Stimulated activated CD4-positive, alpha-beta T cell treated with anti-CD3 and anti-CD28 coated beads, Interleukin-12 subunit alpha, Interleukin-12 subunit beta, amount 100 ng/mL, for 4 hours (primary cell): ENCODE data around the gene FAM229B.

ENCODE experiments used
- DNase-seq: peaks from one replicate; pipeline ENCODE4 v3.0.0-alpha.2; 2020

FAM229B gene

DNA sequence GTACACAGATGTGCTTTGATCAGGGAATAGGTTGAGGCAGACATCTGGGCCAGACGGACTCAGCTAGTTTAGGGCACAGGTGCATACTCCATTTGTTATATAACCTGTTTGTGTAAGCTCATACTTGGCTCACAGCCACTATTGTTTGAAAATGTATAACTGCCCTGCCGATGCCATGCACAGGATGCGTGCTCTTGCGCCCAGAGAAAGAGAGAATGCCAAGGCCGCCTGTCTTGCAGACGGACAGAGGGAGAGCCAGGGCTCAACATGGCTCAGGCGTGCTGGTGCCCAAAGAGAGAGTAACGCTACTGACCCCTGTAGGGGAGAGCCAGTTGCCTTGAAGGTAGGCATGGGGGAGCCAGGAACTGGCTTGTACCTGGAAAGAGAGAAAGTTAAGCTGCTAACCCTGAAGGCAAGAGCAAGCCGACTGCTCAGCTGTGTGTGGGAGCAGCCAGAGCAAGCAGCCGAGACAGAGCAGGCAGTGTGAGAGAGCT is 57.7 kb downstream of the FAM229B start:
- DNase-seq = no peak

DNA sequence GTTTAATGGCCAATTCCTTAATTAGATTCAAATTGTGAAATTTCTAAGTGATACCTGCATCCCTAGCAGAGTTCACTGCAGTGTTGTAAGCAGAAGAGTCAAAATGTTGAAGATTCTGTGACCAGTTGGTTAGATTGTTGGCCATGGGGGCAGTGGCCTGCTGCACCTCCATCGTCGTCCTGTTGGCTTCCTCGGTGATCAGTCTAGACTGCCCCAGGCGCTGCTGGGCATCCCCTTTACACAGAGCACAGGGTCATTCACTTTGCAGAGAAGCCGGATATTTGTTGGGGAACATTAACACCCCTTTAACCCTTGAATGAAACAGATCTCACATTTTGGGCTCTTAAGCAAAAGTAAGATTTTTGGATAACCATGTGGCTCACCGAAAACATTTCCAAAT is 60.7 kb downstream of the FAM229B start:
- DNase-seq = no peak

- DNase-seq = no peak
Observed at GRCh38 chr6:112149236-112149635, 61.8 kb downstream of the FAM229B start.

GRCh38 chr6:112149719-112150263 is 62.4 kb downstream of the FAM229B start:
- DNase-seq = no peak

DNA sequence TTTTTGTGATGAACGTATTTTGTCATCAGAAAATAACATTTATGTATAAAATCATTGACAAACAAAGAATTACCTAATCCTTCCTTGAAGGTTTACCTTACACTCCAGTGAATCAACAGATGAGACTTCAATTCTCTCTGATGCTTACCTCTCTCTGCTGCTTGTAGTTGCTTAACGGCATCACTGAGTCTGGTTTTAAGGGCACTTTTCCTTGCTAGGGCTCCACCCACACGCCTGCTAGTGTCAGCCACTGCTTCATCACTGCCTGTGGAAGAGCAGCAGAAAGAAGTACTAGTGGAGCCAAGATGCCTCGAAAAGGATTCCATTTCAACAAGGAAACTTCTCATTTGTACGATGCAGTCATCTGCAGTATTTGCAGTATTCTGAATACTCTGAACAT is 63.0 kb downstream of the FAM229B start:
- no peak for DNase-seq
